DOHH2 (cell line): Measurements from ENCODE around the gene RPH3AL.
"Not testable (repeated sequence)": the region's sequence is repeated elsewhere in the genome, so short reads cannot be mapped to it uniquely, and the experiment has no call there.

Experiments
- H3F3A ChIP-seq: fragments of 200-600 bp; sonication (generic), shearing (Covaris generic); 2 replicates; pipeline ENCODE4 v1.6.0; 2016; ENCODE audit warnings: antibody characterized with exemption, mild to moderate bottlenecking; ENCODE audit not compliant: control insufficient read depth, insufficient read depth
- H3K27ac ChIP-seq: fragments of 200-600 bp; sonication (generic); 2 replicates; pipeline ENCODE4 v1.5.1; 2014; ENCODE audit warnings: low read depth, mild to moderate bottlenecking, low read length, moderate library complexity
- H3K27me3 ChIP-seq: fragments of 200-600 bp; sonication (generic); 2 replicates; pipeline ENCODE4 v1.6.1; 2014; ENCODE audit warnings: mild to moderate bottlenecking, low read length, mixed read lengths; ENCODE audit not compliant: control insufficient read depth
- H3K36me3 ChIP-seq: fragments of 200-600 bp; sonication (generic); 2 replicates; pipeline ENCODE4 v1.6.1; 2014; ENCODE audit warnings: mild to moderate bottlenecking, low read length, moderate library complexity, mixed read lengths; ENCODE audit not compliant: control insufficient read depth
- H3K4me1 ChIP-seq: fragments of 200-600 bp; sonication (generic); 2 replicates; pipeline ENCODE4 v1.6.1; 2014; ENCODE audit warnings: mild to moderate bottlenecking, low read length, mixed read lengths; ENCODE audit not compliant: control insufficient read depth
- H3K4me2 ChIP-seq: fragments of 200-600 bp; sonication (generic); 2 replicates; pipeline ENCODE4 v1.6.0; 2014; ENCODE audit warnings: mild to moderate bottlenecking, low read length, moderate library complexity
- H3K4me3 ChIP-seq: fragments of 200-600 bp; sonication (generic); 2 replicates; pipeline ENCODE4 v1.5.1; 2014; ENCODE audit warnings: mild to moderate bottlenecking, low read length, mixed read lengths
- H3K79me2 ChIP-seq: fragments of 200-600 bp; sonication (generic); 2 replicates; pipeline ENCODE4 v1.6.1; 2014; ENCODE audit warnings: mild to moderate bottlenecking, low read length, mixed read lengths; ENCODE audit not compliant: control insufficient read depth
- H3K9me2 ChIP-seq: fragments of 200-600 bp; sonication (generic); replicated peaks from 2 replicates; pipeline ENCODE4 v1.6.1; 2014; ENCODE audit warnings: mild to moderate bottlenecking, low read length, mixed read lengths; ENCODE audit not compliant: control insufficient read depth
- H3K9me3 ChIP-seq: fragments of 200-600 bp; sonication (generic); 2 replicates; pipeline ENCODE4 v1.6.1; 2014; ENCODE audit warnings: antibody characterized with exemption, low read length, mixed read lengths; ENCODE audit not compliant: control insufficient read depth, insufficient read depth
- H4K20me1 ChIP-seq: fragments of 200-600 bp; sonication (generic); 2 replicates; pipeline ENCODE4 v1.6.0; 2014; ENCODE audit warnings: low read depth, mild to moderate bottlenecking, antibody characterized with exemption, low read length, moderate library complexity; ENCODE audit not compliant: control insufficient read depth, insufficient read depth
- CTCF ChIP-seq: fragments of 200-600 bp; sonication (generic); IDR thresholded peaks from one replicate; pipeline ENCODE4 v1.5.1; 2014; ENCODE audit warnings: antibody characterized with exemption, mild to moderate bottlenecking, low read depth, low read length; ENCODE audit not compliant: poor library complexity, severe bottlenecking
- EZH2phosphoT487 ChIP-seq: fragments of 200-600 bp; sonication (generic); IDR thresholded peaks from 2 replicates; pipeline ENCODE4 v1.6.1; 2017; ENCODE audit warnings: borderline replicate concordance, mild to moderate bottlenecking, antibody characterized with exemption, low read length, moderate library complexity, mixed read lengths

The RPH3AL gene

GRCh38 chr17:202501-202951 is 150.1 kb downstream of the RPH3AL start:
- Histone ChIP-seq H3K27ac (no peak overlapping the region), H3K27me3 (peaks cover 7% of the 10 kb centered on the region), H3K9me3 (no peaks in the 10 kb centered on the region; the same call in 1 of the 2 replicates), H3K4me3 (no peak overlapping the region), H3K9me2 (no peaks in the 10 kb centered on the region), H3K79me2 (no peaks in the 10 kb centered on the region), H3K4me1 (no peaks in the 10 kb centered on the region), H4K20me1 (no peaks in the 10 kb centered on the region), H3K4me2 (no peak overlapping the region), H3K36me3 (no peaks in the 10 kb centered on the region), H3F3A (no peaks in the 10 kb centered on the region)
- TF ChIP-seq EZH2phosphoT487 (no peak), CTCF (no peak)

- H3K79me2 ChIP-seq, H3K4me2 ChIP-seq, H3K36me3 ChIP-seq, H3K27ac ChIP-seq, H3K9me3 ChIP-seq, H3K4me1 ChIP-seq, H3K9me2 ChIP-seq, H4K20me1 ChIP-seq, H3F3A ChIP-seq, H3K4me3 ChIP-seq, H3K27me3 ChIP-seq: not testable (repeated sequence)
Measured at GRCh38 chr17:201736-202135, 150.9 kb downstream of the RPH3AL start.

GRCh38 chr17:201257-201656 is 151.3 kb downstream of the RPH3AL start:
- H3K27me3 ChIP-seq, H3K4me2 ChIP-seq, H3K36me3 ChIP-seq, H3K4me1 ChIP-seq, H3K4me3 ChIP-seq, H3K9me3 ChIP-seq, H4K20me1 ChIP-seq, H3F3A ChIP-seq, H3K79me2 ChIP-seq, H3K9me2 ChIP-seq, H3K27ac ChIP-seq: not testable (repeated sequence)

GRCh38 chr17:200586-200985 is 152.0 kb downstream of the RPH3AL start:
- Histone ChIP-seq H3K36me3 (no peaks in the 10 kb centered on the region), H3K4me2 (no peak overlapping the region), H3K4me1 (no peaks in the 10 kb centered on the region), H3K4me3 (no peak overlapping the region), H3F3A (no peaks in the 10 kb centered on the region), H3K9me3 (no peaks in the 10 kb centered on the region), H4K20me1 (no peaks in the 10 kb centered on the region), H3K27ac (no peak overlapping the region), H3K79me2 (no peaks in the 10 kb centered on the region), H3K9me2 (no peaks in the 10 kb centered on the region), H3K27me3 (peaks cover 7% of the 10 kb centered on the region)
- TF ChIP-seq EZH2phosphoT487 = no peak
- TF ChIP-seq CTCF = no peak
